Measurements from ENCODE around the gene VCAM1.

Gene VCAM1

GRCh38 chr1:100724281-100724680 lies 4.7 kb downstream of the VCAM1 start:
- DNase-seq, result no peak

- DNase-seq, result no peak
Measured at GRCh38 chr1:100730130-100730529, 10.6 kb downstream of the VCAM1 start.

- no peak for DNase-seq
Measured at GRCh38 chr1:100731309-100731708, 11.8 kb downstream of the VCAM1 start.

GRCh38 chr1:100731758-100732157 lies 12.2 kb downstream of the VCAM1 start:
- DNase-seq, result no peak

GRCh38 chr1:100734676-100735075 lies 15.1 kb downstream of the VCAM1 start:
- DNase-seq, result no peak

GRCh38 chr1:100735244-100735643 lies 15.7 kb downstream of the VCAM1 start:
- DNase-seq, result no peak

- DNase-seq, result no peak
Measured at GRCh38 chr1:100736324-100736723, 16.8 kb downstream of the VCAM1 start.

- DNase-seq, result no peak
Measured at GRCh38 chr1:100736746-100737145, 17.2 kb downstream of the VCAM1 start.

- DNase-seq, result no peak
Measured at GRCh38 chr1:100746542-100746932, 27.0 kb downstream of the VCAM1 start.

GRCh38 chr1:100747771-100748170 lies 28.2 kb downstream of the VCAM1 start:
- DNase-seq, result no peak

- DNase-seq, result no peak
Measured at GRCh38 chr1:100750005-100750885, 30.7 kb downstream of the VCAM1 start.

- no peak for DNase-seq
Measured at GRCh38 chr1:100752791-100753190, 33.2 kb downstream of the VCAM1 start.

GRCh38 chr1:100757946-100758345 lies 38.4 kb downstream of the VCAM1 start:
- no peak for DNase-seq

- peak; percentile 10 for DNase-seq
Measured at GRCh38 chr1:100759188-100759587, 39.6 kb downstream of the VCAM1 start.

- DNase-seq, result no peak
Measured at GRCh38 chr1:100760511-100760910, 41.0 kb downstream of the VCAM1 start.

GRCh38 chr1:100762461-100762860 lies 42.9 kb downstream of the VCAM1 start:
- no peak for DNase-seq

- DNase-seq, result no peak
Measured at GRCh38 chr1:100767176-100767890, 47.8 kb downstream of the VCAM1 start.

GRCh38 chr1:100769323-100769722 lies 49.8 kb downstream of the VCAM1 start:
- DNase-seq, result no peak

- DNase-seq, result no peak
Measured at GRCh38 chr1:100769906-100770646, 50.5 kb downstream of the VCAM1 start.

GRCh38 chr1:100773444-100773843 lies 53.9 kb downstream of the VCAM1 start:
- no peak for DNase-seq

GRCh38 chr1:100774370-100774769 lies 54.8 kb downstream of the VCAM1 start:
- no peak for DNase-seq

GRCh38 chr1:100775483-100775882 lies 55.9 kb downstream of the VCAM1 start:
- DNase-seq, result no peak

- no peak for DNase-seq
Measured at GRCh38 chr1:100778748-100779147, 59.2 kb downstream of the VCAM1 start.

- no peak for DNase-seq
Measured at GRCh38 chr1:100780814-100781213, 61.3 kb downstream of the VCAM1 start.

Data from GDM1 (cell line).